Peyer's patch (tissue), 4 donors: ENCODE results near the gene TMEM123. TPM values are rescaled to one million over a fixed set of nuclear protein-coding genes. Genes with fewer than 3 reads are reported as not detected.

Source experiments
- DNase-seq, 3 donors: peaks; one replicate each; pipeline ENCODE4 v3.0.0-alpha.2; 2017 to 2019
- H3K27ac ChIP-seq, 4 donors: fragments of 200-600 bp; sonication (generic); one replicate each; pipeline ENCODE4 v1.5.1; 2016 to 2019
- H3K27me3 ChIP-seq, 2 donors: fragments of 200-600 bp; sonication (generic); one replicate each; pipeline ENCODE4 v1.5.1; 2019
- H3K36me3 ChIP-seq, 3 donors: fragments of 200-600 bp; sonication (generic); one replicate each; pipeline ENCODE4 v1.5.1; 2016 to 2019
- H3K4me1 ChIP-seq, 4 donors: fragments of 200-600 bp; sonication (generic); one replicate each; pipeline ENCODE4 v1.5.1; 2016 to 2019
- H3K4me3 ChIP-seq, 4 donors: fragments of 200-600 bp; sonication (generic); 1 replicate in 3 of 4; 2 replicates in 1 of 4; pipeline ENCODE4 v1.5.1; 2016 to 2019; ENCODE audit warnings: mild to moderate bottlenecking in 1 of 4
- H3K9me3 ChIP-seq, 4 donors: fragments of 200-600 bp; sonication (generic); one replicate each; pipeline ENCODE4 v1.5.1; 2016 to 2019; ENCODE audit warnings: mild to moderate bottlenecking in 1 of 4
- POLR2A ChIP-seq, 2 donors: fragments of 450-650 bp; IDR thresholded peaks; one replicate each; pipeline ENCODE4 v1.5.1; 2017; ENCODE audit warnings: antibody characterized with exemption in 2 of 2, mild to moderate bottlenecking in 2 of 2, moderate library complexity in 2 of 2
- total RNA-seq, 4 donors: library from RNA; depleted of rRNA; stranded (reverse); fragments of >200 nt; gene quantifications; one replicate each; pipeline ENCODE4 v1.1.0, GENCODE V29; 2016
- TF ChIP-seq, protein P1 (sequence below), 6 experiments: fragments of 450-650 bp in 4 of 6; fragments of 200-600 bp in 2 of 6; sonication (generic) in 1 of 6; IDR thresholded peaks; one replicate each; pipeline ENCODE4 v1.5.1; 2017 to 2019; ENCODE audit warnings: antibody characterized with exemption in 6 of 6, mild to moderate bottlenecking in 3 of 6, moderate library complexity in 1 of 6

TMEM123 gene
- total RNA-seq, 4 donors from 2014 or later, result 36.1 to 78.4 (median 54.5) TPM

DNA sequence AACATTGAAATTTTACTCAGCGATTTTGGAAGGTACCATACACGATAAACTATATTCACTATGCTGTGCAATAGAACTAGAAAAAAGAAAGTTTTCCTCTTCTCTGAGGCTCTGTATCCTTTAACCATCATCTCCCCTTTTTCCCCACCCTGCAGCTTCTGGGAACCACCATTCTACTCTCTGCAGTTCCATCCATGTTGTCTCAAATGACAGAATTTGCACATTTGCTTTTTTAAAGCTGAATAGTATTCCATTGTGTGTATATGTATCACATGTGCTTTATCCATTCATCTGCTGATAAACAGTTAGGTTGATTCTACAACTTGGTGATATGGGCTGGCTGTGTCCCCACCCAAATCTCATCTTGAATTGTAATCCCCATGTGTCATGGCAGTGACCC is 21.2 kb downstream of the TMEM123 start:
- H3K4me1 ChIP-seq, result peaks cover 0 to 4% (median 0%) of the 10 kb centered on the region in 4 donors
- no peaks in the 10 kb centered on the region for H3K36me3 ChIP-seq
- no peak overlapping the region for H3K27ac ChIP-seq
- DNase-seq, result no peak
- H3K4me3 ChIP-seq, result no peak overlapping the region
- H3K27me3 ChIP-seq, result no peaks in the 10 kb centered on the region
- H3K9me3 ChIP-seq, result no peaks in the 10 kb centered on the region
- TF ChIP-seq POLR2A (IDR thresholded peaks at IDR 0.05), result no peak
- TF ChIP-seq, protein P1, sequence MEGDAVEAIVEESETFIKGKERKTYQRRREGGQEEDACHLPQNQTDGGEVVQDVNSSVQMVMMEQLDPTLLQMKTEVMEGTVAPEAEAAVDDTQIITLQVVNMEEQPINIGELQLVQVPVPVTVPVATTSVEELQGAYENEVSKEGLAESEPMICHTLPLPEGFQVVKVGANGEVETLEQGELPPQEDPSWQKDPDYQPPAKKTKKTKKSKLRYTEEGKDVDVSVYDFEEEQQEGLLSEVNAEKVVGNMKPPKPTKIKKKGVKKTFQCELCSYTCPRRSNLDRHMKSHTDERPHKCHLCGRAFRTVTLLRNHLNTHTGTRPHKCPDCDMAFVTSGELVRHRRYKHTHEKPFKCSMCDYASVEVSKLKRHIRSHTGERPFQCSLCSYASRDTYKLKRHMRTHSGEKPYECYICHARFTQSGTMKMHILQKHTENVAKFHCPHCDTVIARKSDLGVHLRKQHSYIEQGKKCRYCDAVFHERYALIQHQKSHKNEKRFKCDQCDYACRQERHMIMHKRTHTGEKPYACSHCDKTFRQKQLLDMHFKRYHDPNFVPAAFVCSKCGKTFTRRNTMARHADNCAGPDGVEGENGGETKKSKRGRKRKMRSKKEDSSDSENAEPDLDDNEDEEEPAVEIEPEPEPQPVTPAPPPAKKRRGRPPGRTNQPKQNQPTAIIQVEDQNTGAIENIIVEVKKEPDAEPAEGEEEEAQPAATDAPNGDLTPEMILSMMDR (IDR thresholded peaks at IDR 0.05), result no peak

DNA sequence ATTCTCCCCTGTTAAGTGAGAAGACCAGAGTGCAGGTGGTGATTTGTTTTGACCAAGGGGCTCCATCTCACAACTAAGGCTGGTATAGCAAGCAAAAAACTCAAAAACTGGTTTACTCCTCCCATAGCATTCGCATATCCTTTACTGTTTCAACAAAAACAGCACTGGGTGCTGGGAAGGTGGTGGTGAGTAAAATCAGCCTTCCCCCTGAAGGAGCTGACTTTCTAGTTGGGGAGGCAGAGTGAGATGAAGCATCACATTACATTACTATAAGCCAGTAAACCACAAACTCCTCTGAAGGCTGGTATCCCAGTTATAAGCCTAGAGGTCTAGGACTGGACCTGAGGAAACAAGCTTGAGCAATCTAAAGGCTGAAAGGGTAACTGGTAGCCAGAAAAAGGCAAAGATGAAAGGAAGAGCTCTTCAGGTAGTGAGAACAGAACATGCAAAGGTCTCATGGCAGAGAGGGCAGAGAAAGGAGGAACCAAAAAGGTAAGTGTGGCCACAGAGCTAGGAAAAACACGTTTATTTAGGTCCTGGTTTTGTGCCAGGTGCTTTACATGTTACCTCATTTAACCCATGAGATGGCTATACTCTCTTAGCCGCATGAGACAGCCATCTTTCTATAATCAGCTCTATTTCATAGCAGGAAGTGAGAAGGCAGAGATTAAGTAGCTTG is 22.3 kb downstream of the TMEM123 start:
- Histone ChIP-seq H3K36me3 (no peaks in the 10 kb centered on the region), H3K4me3 (no peak overlapping the region), H3K27ac (peak overlapping the region in 1 of 4 donors; percentile 28), H3K27me3 (no peaks in the 10 kb centered on the region), H3K4me1 (peaks cover 0 to 4% (median 0%) of the 10 kb centered on the region in 4 donors), H3K9me3 (no peaks in the 10 kb centered on the region)
- no peak for DNase-seq
- TF ChIP-seq POLR2A (IDR thresholded peaks at IDR 0.05), result no peak
- TF ChIP-seq, protein P1 (IDR thresholded peaks at IDR 0.05), result no peak

DNA sequence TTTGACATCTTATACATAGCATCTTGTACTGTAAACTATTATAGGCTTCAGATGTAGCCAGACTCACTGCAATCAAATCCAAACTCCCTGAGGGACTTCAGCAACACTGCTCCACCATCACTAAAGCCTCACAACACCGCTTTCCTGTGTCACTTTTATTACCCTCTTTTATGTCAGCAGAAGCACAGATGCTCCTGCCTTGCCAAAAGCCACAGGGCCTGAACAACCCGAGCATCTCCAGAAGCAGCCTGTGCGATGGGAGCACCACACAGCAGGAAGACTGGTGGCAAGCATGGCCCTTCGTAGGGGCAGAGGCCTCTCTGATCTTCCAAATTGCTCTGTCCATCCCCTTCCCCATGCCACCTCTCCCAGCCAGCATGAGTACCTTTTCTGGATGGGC is 22.9 kb downstream of the TMEM123 start:
- Histone ChIP-seq H3K27ac (peak overlapping the region in 1 of 4 donors; percentile 28), H3K36me3 (no peaks in the 10 kb centered on the region), H3K4me3 (no peak overlapping the region), H3K27me3 (no peaks in the 10 kb centered on the region), H3K9me3 (no peaks in the 10 kb centered on the region), H3K4me1 (peaks cover 0 to 4% (median 0%) of the 10 kb centered on the region in 4 donors)
- DNase-seq, result no peak
- TF ChIP-seq POLR2A (IDR thresholded peaks at IDR 0.05), result no peak
- TF ChIP-seq, protein P1 (IDR thresholded peaks at IDR 0.05), result no peak

DNA sequence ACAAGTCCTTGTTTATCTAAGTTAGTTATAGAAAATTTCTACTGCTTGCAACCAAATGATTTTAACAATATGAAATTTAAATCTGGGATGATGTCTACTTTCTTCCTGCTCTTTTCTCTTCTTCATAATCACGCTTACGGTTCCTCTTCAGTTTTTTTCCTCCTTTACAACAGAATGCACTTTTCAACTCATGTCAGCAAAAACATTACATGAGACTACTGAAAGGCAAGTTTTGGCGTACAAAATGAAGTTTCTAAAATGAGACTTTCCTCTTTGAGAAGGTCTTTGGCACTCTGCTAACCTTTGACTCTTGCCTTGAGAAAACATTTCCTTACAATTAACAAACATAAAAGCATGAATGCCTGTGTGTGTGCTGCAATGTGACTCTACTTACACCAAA is 23.3 kb downstream of the TMEM123 start:
- Histone ChIP-seq H3K27ac (no peak overlapping the region), H3K27me3 (no peaks in the 10 kb centered on the region), H3K4me1 (peaks cover 0 to 4% (median 0%) of the 10 kb centered on the region in 4 donors), H3K9me3 (no peaks in the 10 kb centered on the region), H3K4me3 (no peak overlapping the region), H3K36me3 (no peaks in the 10 kb centered on the region)
- TF ChIP-seq, protein P1 (IDR thresholded peaks at IDR 0.05), result no peak
- TF ChIP-seq POLR2A (IDR thresholded peaks at IDR 0.05), result no peak
- DNase-seq, result no peak

DNA sequence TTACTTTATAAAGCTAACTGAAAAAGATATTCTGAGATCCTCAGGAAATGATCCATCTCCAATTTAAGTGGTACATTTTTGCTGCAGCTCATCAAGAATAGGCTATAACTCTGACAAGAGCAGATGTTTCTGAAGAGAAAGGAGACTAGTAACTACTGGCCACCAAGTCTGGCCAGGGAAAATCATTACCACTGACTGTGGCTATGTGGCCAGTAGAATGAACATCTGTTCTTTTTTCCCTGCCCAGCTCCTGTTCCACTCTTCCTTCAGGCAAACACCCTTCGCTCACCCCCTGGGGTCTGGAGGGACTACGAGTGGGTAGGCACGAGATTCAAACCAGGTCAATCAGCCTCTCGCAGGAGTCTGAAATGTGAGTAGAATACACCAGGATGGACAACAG is 23.9 kb downstream of the TMEM123 start:
- Histone ChIP-seq H3K36me3 (no peaks in the 10 kb centered on the region), H3K27ac (no peak overlapping the region), H3K27me3 (no peaks in the 10 kb centered on the region), H3K4me3 (no peak overlapping the region), H3K4me1 (peaks cover 0 to 4% (median 0%) of the 10 kb centered on the region in 4 donors), H3K9me3 (no peaks in the 10 kb centered on the region)
- no peak for DNase-seq
- TF ChIP-seq, protein P1 (IDR thresholded peaks at IDR 0.05), result no peak
- no peak for TF ChIP-seq POLR2A (IDR thresholded peaks at IDR 0.05)
